HepG2 (cell line): ENCODE measurements around the gene CEACAM16. TPM values are rescaled to one million over a fixed set of nuclear protein-coding genes. Genes with fewer than 3 reads are reported as not detected.

Experiments used
- ARNT2 ChIP-seq: sonication (generic); formaldehyde crosslinking; IDR thresholded peaks from 2 replicates; pipeline ENCODE4 v1.8.0; 2022; ENCODE audit warnings: mild to moderate bottlenecking, low read depth, missing genetic modification reagents, moderate library complexity
- FOSL1 ChIP-seq: sonication (generic); formaldehyde crosslinking; IDR thresholded peaks from 2 replicates; pipeline ENCODE4 v1.9.0; 2021; ENCODE audit warnings: missing genetic modification reagents, borderline replicate concordance
- KLF6 ChIP-seq: IDR thresholded peaks from 2 replicates; pipeline ENCODE4 v1.8.0; 2016; ENCODE audit warnings: missing biosample characterization, missing genetic modification reagents
- KMT2B ChIP-seq: IDR thresholded peaks from 2 replicates; pipeline ENCODE4 v1.6.1; 2016; ENCODE audit warnings: missing genetic modification reagents, missing compliant biosample characterization
- PRMT3 ChIP-seq: sonication (generic); formaldehyde crosslinking; IDR thresholded peaks from 2 replicates; pipeline ENCODE4 v1.8.1; 2022; ENCODE audit warnings: low read depth, mild to moderate bottlenecking, moderate library complexity, missing genetic modification reagents, borderline replicate concordance
- SALL1 ChIP-seq: sonication (generic); formaldehyde crosslinking; IDR thresholded peaks from 2 replicates; pipeline ENCODE4 v1.8.0; 2022; ENCODE audit warnings: mild to moderate bottlenecking, missing genetic modification reagents
- YEATS4 ChIP-seq: sonication (generic); formaldehyde crosslinking; IDR thresholded peaks from 2 replicates; pipeline ENCODE4 v1.4.0; 2020; ENCODE audit warnings: missing genetic modification reagents, borderline replicate concordance
- ZC3H13 ChIP-seq: sonication (generic); formaldehyde crosslinking; IDR thresholded peaks from 2 replicates; pipeline ENCODE4 v1.8.1; 2023; ENCODE audit warnings: mild to moderate bottlenecking, missing genetic modification reagents, moderate library complexity
- ZNF350 ChIP-seq: sonication (generic); formaldehyde crosslinking; IDR thresholded peaks from 2 replicates; pipeline ENCODE4 v1.4.0; 2020; ENCODE audit warnings: mild to moderate bottlenecking, low read depth, missing genetic modification reagents, borderline replicate concordance
- ZNF432 ChIP-seq: sonication (generic); formaldehyde crosslinking; IDR thresholded peaks from 2 replicates; pipeline ENCODE4 v1.5.0; 2020; ENCODE audit warnings: missing genetic modification reagents, mild to moderate bottlenecking, borderline replicate concordance
- ZNF543 ChIP-seq: sonication (generic); formaldehyde crosslinking; IDR thresholded peaks from 2 replicates; pipeline ENCODE4 v1.4.0; 2020; ENCODE audit warnings: mild to moderate bottlenecking, missing genetic modification reagents
- ZNF646 ChIP-seq: sonication (generic); formaldehyde crosslinking; IDR thresholded peaks from 2 replicates; pipeline ENCODE4 v1.9.0; 2021; ENCODE audit warnings: mild to moderate bottlenecking, missing genetic modification reagents
- polyA plus RNA-seq, 8 experiments: library from polyadenylated mRNA; depleted of rRNA in 3 of 8; stranded (reverse) in 7 of 8; unstranded in 1 of 8; fragments of >200 nt; fragmentation: Illumina TruSeq in 4 of 8; extraction: Trizol in 4 of 8; gene quantifications; 2 replicates each; pipeline versions ENCODE4 v1.2.1 to v1.2.3, GENCODE V29; 2011 to 2016; ENCODE audit warnings: low read depth in 4 of 8, missing spikeins in 1 of 8, mixed read lengths in 1 of 8; ENCODE audit not compliant: insufficient read depth in 1 of 8
- total RNA-seq, 5 experiments: library from RNA; depleted of rRNA; stranded (reverse); fragments of >200 nt; fragmentation: Illumina TruSeq; extraction: Trizol; gene quantifications; 2 replicates each; pipeline ENCODE4 v1.2.3, GENCODE V29; 2016; ENCODE audit warnings: low read depth in 1 of 5
- TF ChIP-seq, protein P1 (sequence below): sonication (generic); formaldehyde crosslinking; IDR thresholded peaks from 2 replicates; pipeline ENCODE4 v1.8.1; 2023; ENCODE audit warnings: missing genetic modification reagents, mild to moderate bottlenecking, borderline replicate concordance
- TF ChIP-seq, protein P2 (sequence below): IDR thresholded peaks from 2 replicates; pipeline ENCODE4 v1.6.1; 2018; ENCODE audit warnings: missing genetic modification reagents, mild to moderate bottlenecking, missing compliant biosample characterization
- TF ChIP-seq, protein P3 (sequence below): IDR thresholded peaks from 2 replicates; pipeline ENCODE4 v1.6.1; 2016; ENCODE audit warnings: low read depth
- TF ChIP-seq, protein P4 (sequence below): sonication (generic); formaldehyde crosslinking; IDR thresholded peaks from 2 replicates; pipeline ENCODE4 v1.5.0; 2020; ENCODE audit warnings: mild to moderate bottlenecking, missing genetic modification reagents

CEACAM16 gene
- total and polyA plus RNA-seq, 2 of the 13 experiments (the other 11 are each of a cell fraction or from before 2014, with no cell fraction given): not detected

GRCh38 chr19:44657211-44657921 lies 41.6 kb upstream of the CEACAM16 start (continued):
- TF ChIP-seq, protein P1, sequence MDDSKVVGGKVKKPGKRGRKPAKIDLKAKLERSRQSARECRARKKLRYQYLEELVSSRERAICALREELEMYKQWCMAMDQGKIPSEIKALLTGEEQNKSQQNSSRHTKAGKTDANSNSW (CRISPR knock-in tag): no peak
- TF ChIP-seq KLF6 (CRISPR knock-in tag) (no peak), ZNF543 (no peak), YEATS4 (CRISPR knock-in tag) (no peak), ZNF350 (CRISPR knock-in tag) (peak; percentile 49; the same call in 1 of the 2 replicates), FOSL1 (CRISPR knock-in tag) (no peak), ARNT2 (CRISPR knock-in tag) (no peak), PRMT3 (CRISPR knock-in tag) (no peak), ZC3H13 (CRISPR knock-in tag) (no peak), ZNF432 (CRISPR knock-in tag) (no peak), KMT2B (CRISPR knock-in tag) (no peak), ZNF646 (no peak), SALL1 (CRISPR knock-in tag) (peak; percentile 56)
- TF ChIP-seq, protein P2, sequence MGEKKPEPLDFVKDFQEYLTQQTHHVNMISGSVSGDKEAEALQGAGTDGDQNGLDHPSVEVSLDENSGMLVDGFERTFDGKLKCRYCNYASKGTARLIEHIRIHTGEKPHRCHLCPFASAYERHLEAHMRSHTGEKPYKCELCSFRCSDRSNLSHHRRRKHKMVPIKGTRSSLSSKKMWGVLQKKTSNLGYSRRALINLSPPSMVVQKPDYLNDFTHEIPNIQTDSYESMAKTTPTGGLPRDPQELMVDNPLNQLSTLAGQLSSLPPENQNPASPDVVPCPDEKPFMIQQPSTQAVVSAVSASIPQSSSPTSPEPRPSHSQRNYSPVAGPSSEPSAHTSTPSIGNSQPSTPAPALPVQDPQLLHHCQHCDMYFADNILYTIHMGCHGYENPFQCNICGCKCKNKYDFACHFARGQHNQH (CRISPR knock-in tag): peak; percentile 59; the same call in 1 of the 2 replicates
- TF ChIP-seq, protein P3, sequence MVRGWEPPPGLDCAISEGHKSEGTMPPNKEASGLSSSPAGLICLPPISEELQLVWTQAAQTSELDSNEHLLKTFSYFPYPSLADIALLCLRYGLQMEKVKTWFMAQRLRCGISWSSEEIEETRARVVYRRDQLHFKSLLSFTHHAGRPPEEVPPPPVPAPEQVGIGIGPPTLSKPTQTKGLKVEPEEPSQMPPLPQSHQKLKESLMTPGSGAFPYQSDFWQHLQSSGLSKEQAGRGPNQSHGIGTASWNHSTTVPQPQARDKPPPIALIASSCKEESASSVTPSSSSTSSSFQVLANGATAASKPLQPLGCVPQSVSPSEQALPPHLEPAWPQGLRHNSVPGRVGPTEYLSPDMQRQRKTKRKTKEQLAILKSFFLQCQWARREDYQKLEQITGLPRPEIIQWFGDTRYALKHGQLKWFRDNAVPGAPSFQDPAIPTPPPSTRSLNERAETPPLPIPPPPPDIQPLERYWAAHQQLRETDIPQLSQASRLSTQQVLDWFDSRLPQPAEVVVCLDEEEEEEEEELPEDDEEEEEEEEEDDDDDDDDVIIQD (CRISPR knock-in tag): no peak
- TF ChIP-seq, protein P4, sequence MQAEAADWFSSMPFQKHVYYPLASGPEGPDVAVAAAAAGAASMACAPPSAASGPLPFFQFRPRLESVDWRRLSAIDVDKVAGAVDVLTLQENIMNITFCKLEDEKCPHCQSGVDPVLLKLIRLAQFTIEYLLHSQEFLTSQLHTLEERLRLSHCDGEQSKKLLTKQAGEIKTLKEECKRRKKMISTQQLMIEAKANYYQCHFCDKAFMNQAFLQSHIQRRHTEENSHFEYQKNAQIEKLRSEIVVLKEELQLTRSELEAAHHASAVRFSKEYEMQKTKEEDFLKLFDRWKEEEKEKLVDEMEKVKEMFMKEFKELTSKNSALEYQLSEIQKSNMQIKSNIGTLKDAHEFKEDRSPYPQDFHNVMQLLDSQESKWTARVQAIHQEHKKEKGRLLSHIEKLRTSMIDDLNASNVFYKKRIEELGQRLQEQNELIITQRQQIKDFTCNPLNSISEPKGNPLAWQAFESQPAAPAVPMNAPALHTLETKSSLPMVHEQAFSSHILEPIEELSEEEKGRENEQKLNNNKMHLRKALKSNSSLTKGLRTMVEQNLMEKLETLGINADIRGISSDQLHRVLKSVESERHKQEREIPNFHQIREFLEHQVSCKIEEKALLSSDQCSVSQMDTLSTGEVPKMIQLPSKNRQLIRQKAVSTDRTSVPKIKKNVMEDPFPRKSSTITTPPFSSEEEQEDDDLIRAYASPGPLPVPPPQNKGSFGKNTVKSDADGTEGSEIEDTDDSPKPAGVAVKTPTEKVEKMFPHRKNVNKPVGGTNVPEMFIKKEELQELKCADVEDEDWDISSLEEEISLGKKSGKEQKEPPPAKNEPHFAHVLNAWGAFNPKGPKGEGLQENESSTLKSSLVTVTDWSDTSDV: no peak
